HepG2 (cell line): ENCODE data around the gene ADAMTS12. TPM values are rescaled to one million over a fixed set of nuclear protein-coding genes. Genes with fewer than 3 reads are reported as not detected.

Source experiments
- ATAC-seq: fragments of 200-7000 bp; cut with Tn5 transposase; 3 replicates; pipeline ENCODE4 v1.9.1; 2020; ENCODE audit warnings: mild to moderate bottlenecking, moderate library complexity
- BruUV-seq: library from RNA; stranded (reverse); fragments of 400-500 nt; replicated peaks from 2 replicates; lab custom pipeline; 2021; lab: Mats Ljungman, UMichigan
- CTCF ChIA-PET: fragments of 300-600 bp; formaldehyde crosslinking; extraction: SDS; loops from one replicate; lab custom pipeline; 2021; ENCODE audit warnings: low total read pairs, inconsistent platforms, low intra/inter-chr PET ratio; lab: Yijun Ruan, JAX
- POLR2A ChIA-PET: fragments of 350-600 bp; sonication (Branson Sonifier 250); formaldehyde crosslinking; loops from one replicate; lab custom pipeline; 2020; ENCODE audit warnings: antibody characterized with exemption, inconsistent platforms; lab: Yijun Ruan, JAX
- DNase-seq: peaks from one replicate; pipeline ENCODE4 v3.0.0-alpha.2; 2015; ENCODE audit warnings: low spot score
- FAIRE-seq: peaks from 3 replicates; lab custom pipeline; 2011; peaks lifted over from hg19 to GRCh38; lab: Jason Lieb, UNC
- H2AFZ ChIP-seq: one replicate; pipeline ENCODE4 v1.6.1; 2011; ENCODE audit warnings: low read length, inconsistent platforms
- H3K27ac ChIP-seq: fragments of 300-600 bp; 3 replicates; pipeline ENCODE4 v1.8.0; 2011; ENCODE audit warnings: mixed run types, mild to moderate bottlenecking, mixed read lengths, low read length, inconsistent platforms; ENCODE audit not compliant: insufficient read depth; ENCODE audit errors: extremely low read length
- H3K27me3 ChIP-seq, 2 experiments: fragments of 200-600 bp in 1 of 2; 2 replicates in 1 of 2; 3 replicates in 1 of 2; pipeline versions ENCODE4 v1.6.0 to v1.8.0; 2011; ENCODE audit warnings: low read length in 2 of 2, mild to moderate bottlenecking in 2 of 2, moderate library complexity in 2 of 2, inconsistent platforms in 1 of 2; ENCODE audit not compliant: insufficient read depth in 2 of 2, control insufficient read depth in 1 of 2
- H3K36me3 ChIP-seq, 2 experiments: fragments of 200-600 bp in 1 of 2; replicated peaks in 1 of 2; 2 replicates in 1 of 2; 3 replicates in 1 of 2; pipeline versions ENCODE4 v1.5.1 to v1.8.0; 2011; ENCODE audit warnings: low read length in 2 of 2, inconsistent platforms in 1 of 2; ENCODE audit not compliant: insufficient read depth in 2 of 2, control insufficient read depth in 1 of 2
- H3K4me1 ChIP-seq: 2 replicates; pipeline ENCODE4 v1.5.1; 2012; ENCODE audit warnings: low read length, inconsistent platforms; ENCODE audit not compliant: insufficient read depth
- H3K4me2 ChIP-seq: 2 replicates; pipeline ENCODE4 v1.6.0; 2011; ENCODE audit warnings: low read depth, low read length, inconsistent platforms
- H3K4me3 ChIP-seq, 3 experiments: fragments of 200-600 bp in 1 of 3; sonication (generic), shearing (Covaris generic) in 1 of 3; replicated peaks in 1 of 3; 2 replicates each; pipeline ENCODE4 v1.5.1; 2011 to 2016; ENCODE audit warnings: low read length in 3 of 3, inconsistent platforms in 2 of 3, low read depth in 2 of 3, mild to moderate bottlenecking in 2 of 3, control low read depth in 1 of 3, mixed read lengths in 1 of 3; ENCODE audit not compliant: insufficient read depth in 1 of 3
- H3K79me2 ChIP-seq: one replicate; pipeline ENCODE4 v1.6.1; 2011; ENCODE audit warnings: low read length, inconsistent platforms; ENCODE audit not compliant: insufficient read depth
- H3K9ac ChIP-seq: 2 replicates; pipeline ENCODE4 v1.6.0; 2011; ENCODE audit warnings: mild to moderate bottlenecking, low read depth, low read length, inconsistent platforms; ENCODE audit not compliant: insufficient read depth
- H3K9me3 ChIP-seq: 2 replicates; pipeline ENCODE4 v1.5.1; 2012; ENCODE audit warnings: mild to moderate bottlenecking, low read length
- H4K20me1 ChIP-seq: 2 replicates; pipeline ENCODE4 v1.6.0; 2011; ENCODE audit warnings: inconsistent platforms, mild to moderate bottlenecking, low read length, moderate library complexity; ENCODE audit not compliant: insufficient read depth
- ZNF282 ChIP-seq: fragments of 450-650 bp; IDR thresholded peaks from 2 replicates; pipeline ENCODE4 v1.6.1; 2018; ENCODE audit not compliant: partially characterized antibody
- ZNF33B ChIP-seq: sonication (generic); formaldehyde crosslinking; IDR thresholded peaks from 2 replicates; pipeline ENCODE4 v1.5.1; 2020; ENCODE audit warnings: mild to moderate bottlenecking, missing genetic modification reagents
- ZNF839 ChIP-seq: sonication (generic); formaldehyde crosslinking; IDR thresholded peaks from 2 replicates; pipeline ENCODE4 v1.4.0; 2020; ENCODE audit warnings: missing genetic modification reagents, mild to moderate bottlenecking, borderline replicate concordance
- WGBS: methylation state at CpG from one replicate; pipeline ENCODE4 v1.1.6; 2017; ENCODE audit warnings: low lambda C conversion rate; 5-methylcytosine and 5-hydroxymethylcytosine counted together
- in situ Hi-C: cut with HindIII; loops from 2 replicates; pipeline ENCODE4 v1.10.0; 2017; ENCODE audit warnings: low pct_unique_long_range_greater_than_20kb; ENCODE audit not compliant: extremely low pct_ligation_motif_present
- intact Hi-C: fragments of 100-400 bp; cut with micrococcal nuclease; formaldehyde crosslinking; loops from one replicate; pipeline ENCODE4 v1.10.0; 2022; ENCODE audit not compliant: unreplicated experiment
- polyA plus RNA-seq, 8 experiments: library from polyadenylated mRNA; depleted of rRNA in 3 of 8; stranded (reverse) in 7 of 8; unstranded in 1 of 8; fragments of >200 nt; fragmentation: Illumina TruSeq in 4 of 8; extraction: Trizol in 4 of 8; gene quantifications; 2 replicates each; pipeline versions ENCODE4 v1.2.1 to v1.2.3, GENCODE V29; 2011 to 2016; ENCODE audit warnings: low read depth in 4 of 8, missing spikeins in 1 of 8, mixed read lengths in 1 of 8; ENCODE audit not compliant: insufficient read depth in 1 of 8
- total RNA-seq, 5 experiments: library from RNA; depleted of rRNA; stranded (reverse); fragments of >200 nt; fragmentation: Illumina TruSeq; extraction: Trizol; gene quantifications; 2 replicates each; pipeline ENCODE4 v1.2.3, GENCODE V29; 2016; ENCODE audit warnings: low read depth in 1 of 5
- TF ChIP-seq, protein P1 (sequence below): sonication (generic); formaldehyde crosslinking; IDR thresholded peaks from 2 replicates; pipeline ENCODE4 v1.5.0; 2020; ENCODE audit warnings: mild to moderate bottlenecking, missing genetic modification reagents

Gene ADAMTS12
- total and polyA plus RNA-seq, 2 of the 13 experiments (the other 11 are each of a cell fraction or from before 2014, with no cell fraction given), result 0.03 TPM; not detected in 1

- FAIRE-seq, result no peak
These were observed 228.9 kb downstream of the ADAMTS12 start for GRCh38 chr5:33662722-33663427.

DNA sequence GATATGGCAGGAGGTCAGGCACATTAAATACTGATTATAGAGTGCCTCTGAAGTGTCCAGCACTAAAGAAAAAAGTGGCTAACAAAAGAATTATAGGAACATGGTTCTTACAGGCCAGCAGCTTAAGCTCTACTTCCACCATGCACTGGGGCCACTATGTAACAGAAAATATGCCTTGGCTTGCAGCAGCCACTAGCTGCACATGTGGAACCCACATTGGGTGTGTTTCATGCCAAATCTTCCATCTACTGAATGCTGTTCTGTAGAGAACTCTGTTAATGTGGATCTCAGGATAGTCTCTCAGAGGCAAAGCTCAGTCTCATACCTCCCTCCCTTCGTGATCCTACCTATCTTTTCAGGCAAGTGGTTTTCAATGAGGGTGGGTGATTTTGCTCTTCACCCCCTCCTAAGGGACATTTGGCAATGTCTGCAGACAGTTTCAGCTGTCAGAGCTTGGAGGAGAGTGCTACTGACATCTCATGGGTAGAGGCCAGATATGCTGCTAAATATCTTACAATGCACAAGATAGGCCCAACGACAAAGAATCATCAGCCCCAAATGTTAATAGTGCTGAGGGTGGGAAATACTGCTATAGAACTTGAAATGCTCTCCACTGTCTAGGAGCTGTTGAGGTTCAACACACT, 232.1 kb downstream of the ADAMTS12 start:
- H3K4me2 ChIP-seq, result no peak overlapping the region
- in situ Hi-C loops (no loop called here), intact Hi-C loops (no loop called here)
- H4K20me1 ChIP-seq, result no peaks in the 10 kb centered on the region
- H3K4me3 ChIP-seq, result no peak overlapping the region
- no peaks in the 10 kb centered on the region for H3K4me1 ChIP-seq
- ChIA-PET CTCF (no interaction called here), POLR2A (no interaction called here)
- no peaks in the 10 kb centered on the region for H3K9me3 ChIP-seq
- BruUV-seq, result no TSS peak
- no peaks in the 10 kb centered on the region for H3K79me2 ChIP-seq
- WGBS, result 5% methylated on average over 2 of the region's 2 CpGs
- TF ChIP-seq ZNF839 (CRISPR knock-in tag), result no peak
- TF ChIP-seq, protein P1, sequence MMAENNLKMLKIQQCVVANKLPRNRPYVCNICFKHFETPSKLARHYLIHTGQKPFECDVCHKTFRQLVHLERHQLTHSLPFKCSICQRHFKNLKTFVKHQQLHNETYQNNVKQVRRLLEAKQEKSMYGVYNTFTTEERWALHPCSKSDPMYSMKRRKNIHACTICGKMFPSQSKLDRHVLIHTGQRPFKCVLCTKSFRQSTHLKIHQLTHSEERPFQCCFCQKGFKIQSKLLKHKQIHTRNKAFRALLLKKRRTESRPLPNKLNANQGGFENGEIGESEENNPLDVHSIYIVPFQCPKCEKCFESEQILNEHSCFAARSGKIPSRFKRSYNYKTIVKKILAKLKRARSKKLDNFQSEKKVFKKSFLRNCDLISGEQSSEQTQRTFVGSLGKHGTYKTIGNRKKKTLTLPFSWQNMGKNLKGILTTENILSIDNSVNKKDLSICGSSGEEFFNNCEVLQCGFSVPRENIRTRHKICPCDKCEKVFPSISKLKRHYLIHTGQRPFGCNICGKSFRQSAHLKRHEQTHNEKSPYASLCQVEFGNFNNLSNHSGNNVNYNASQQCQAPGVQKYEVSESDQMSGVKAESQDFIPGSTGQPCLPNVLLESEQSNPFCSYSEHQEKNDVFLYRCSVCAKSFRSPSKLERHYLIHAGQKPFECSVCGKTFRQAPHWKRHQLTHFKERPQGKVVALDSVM (CRISPR knock-in tag), result no peak
- FAIRE-seq (no peak), DNase-seq (no peak), ATAC-seq (no peak)
- no peak overlapping the region for H2AFZ ChIP-seq
- no peaks in the 10 kb centered on the region; a peak in 1 of 5 replicates for H3K27me3 ChIP-seq
- no peak overlapping the region for H3K27ac ChIP-seq
- no peak overlapping the region for H3K9ac ChIP-seq
- no peaks in the 10 kb centered on the region for H3K36me3 ChIP-seq

More at GRCh38 chr5:33662722-33663427, 228.9 kb downstream of the ADAMTS12 start:
- Histone ChIP-seq H3K4me1 (no peaks in the 10 kb centered on the region), H3K79me2 (no peaks in the 10 kb centered on the region), H3K27me3 (no peaks in the 10 kb centered on the region; a peak in 1 of 5 replicates), H3K9me3 (no peaks in the 10 kb centered on the region), H3K9ac (no peak overlapping the region), H3K4me3 (no peak overlapping the region), H4K20me1 (no peaks in the 10 kb centered on the region), H3K4me2 (no peak overlapping the region), H3K36me3 (no peaks in the 10 kb centered on the region), H3K27ac (no peak overlapping the region), H2AFZ (no peak overlapping the region)
- intact Hi-C loops, result no loop called here
- POLR2A ChIA-PET, result no interaction called here
- TF ChIP-seq ZNF33B (CRISPR knock-in tag), result no peak
- TF ChIP-seq ZNF282, result no peak
- no TSS peak for BruUV-seq
- DNase-seq (no peak), ATAC-seq (no peak)
- 0% methylated on average over 8 of the region's 8 CpGs for WGBS
- CTCF ChIA-PET, result no interaction called here
- in situ Hi-C loops, result no loop called here
